GM12878 (cell line): Measurements from ENCODE around the gene AGAP1. TPM values are rescaled to one million over a fixed set of nuclear protein-coding genes. Genes with fewer than 3 reads are reported as not detected.

Experiments
- ATAC-seq: fragments of 200-7000 bp; cut with Tn5 transposase; 3 replicates; pipeline ENCODE4 v1.9.1; 2020; ENCODE audit warnings: mild to moderate bottlenecking, moderate library complexity
- BruUV-seq: library from RNA; stranded (reverse); fragments of 400-500 nt; replicated peaks from 2 replicates; lab custom pipeline; 2021; lab: Mats Ljungman, UMichigan
- CTCF ChIA-PET: fragments of 300-600 bp; sonication (Branson Sonifier 250); formaldehyde crosslinking; extraction: SDS; loops from one replicate; lab custom pipeline; 2021; ENCODE audit warnings: inconsistent platforms; lab: Yijun Ruan, JAX
- POLR2A ChIA-PET: fragments of 350-600 bp; formaldehyde crosslinking; extraction: SDS; loops from one replicate; lab custom pipeline; 2021; ENCODE audit warnings: inconsistent platforms; lab: Charles Lee
- RAD21 ChIA-PET: fragments of 300-600 bp; sonication (Branson Sonifier 250); formaldehyde crosslinking; loops from one replicate; lab custom pipeline; 2023; ENCODE audit warnings: antibody characterized with exemption; ENCODE audit not compliant: unreplicated experiment; lab: Charles Lee
- SMC1A ChIA-PET: fragments of 300-600 bp; sonication (Branson Sonifier 250); formaldehyde crosslinking; loops from one replicate; lab custom pipeline; 2023; ENCODE audit not compliant: unreplicated experiment, uncharacterized antibody; lab: Charles Lee
- DNase-seq: peaks from one replicate; pipeline ENCODE4 v3.0.0-alpha.2; 2011; ENCODE audit warnings: low read depth, low spot score
- FAIRE-seq: peaks from 3 replicates; lab custom pipeline; 2011; peaks lifted over from hg19 to GRCh38; lab: Jason Lieb, UNC
- H2AFZ ChIP-seq: 2 replicates; pipeline ENCODE4 v1.6.0; 2011; ENCODE audit warnings: low read depth, low read length, control low read depth; ENCODE audit not compliant: control insufficient read depth
- H3K27ac ChIP-seq: 2 replicates; pipeline ENCODE4 v1.5.1; 2011; ENCODE audit warnings: control low read depth; ENCODE audit not compliant: control insufficient read depth, insufficient read depth
- H3K27me3 ChIP-seq, 2 experiments: replicated peaks in 1 of 2; 2 replicates each; pipeline versions ENCODE4 v1.6.0 to v1.6.1; 2011; ENCODE audit warnings: low read length in 1 of 2; ENCODE audit not compliant: control insufficient read depth in 2 of 2, insufficient read depth in 2 of 2
- H3K36me3 ChIP-seq, 2 experiments: 2 replicates each; pipeline ENCODE4 v1.5.1; 2011; ENCODE audit warnings: low read length in 1 of 2; ENCODE audit not compliant: control insufficient read depth in 2 of 2, insufficient read depth in 2 of 2
- H3K4me1 ChIP-seq: 2 replicates; pipeline ENCODE4 v1.6.1; 2011; ENCODE audit warnings: mild to moderate bottlenecking, low read length, moderate library complexity, mixed read lengths; ENCODE audit not compliant: control insufficient read depth, insufficient read depth
- H3K4me2 ChIP-seq: 2 replicates; pipeline ENCODE4 v1.6.0; 2011; ENCODE audit warnings: control low read depth; ENCODE audit not compliant: control insufficient read depth, insufficient read depth
- H3K4me3 ChIP-seq: fragments of 200-600 bp; sonication (generic); 2 replicates; pipeline ENCODE4 v1.5.1; 2016
- H3K79me2 ChIP-seq: 2 replicates; pipeline ENCODE4 v1.6.0; 2011; ENCODE audit warnings: low read length; ENCODE audit not compliant: control insufficient read depth, insufficient read depth
- H3K9ac ChIP-seq: 2 replicates; pipeline ENCODE4 v1.8.0; 2011; ENCODE audit warnings: low read length, control low read depth, mixed read lengths; ENCODE audit not compliant: control insufficient read depth, insufficient read depth
- H3K9me3 ChIP-seq: replicated peaks from 3 replicates; pipeline ENCODE4 v1.5.1; 2011; ENCODE audit warnings: mild to moderate bottlenecking, low read length; ENCODE audit not compliant: control insufficient read depth, insufficient read depth
- H4K20me1 ChIP-seq: 2 replicates; pipeline ENCODE4 v1.6.0; 2011; ENCODE audit not compliant: control insufficient read depth, insufficient read depth
- ATF7 ChIP-seq: fragments of 450-650 bp; IDR thresholded peaks from 2 replicates; pipeline ENCODE4 v1.6.1; 2016; ENCODE audit warnings: low read depth, mild to moderate bottlenecking
- CHD2 ChIP-seq: IDR thresholded peaks from 2 replicates; pipeline ENCODE4 v1.6.1; 2011; ENCODE audit warnings: low read depth, low read length, improper control_type of control experiment, borderline replicate concordance
- CREM ChIP-seq: IDR thresholded peaks from 2 replicates; pipeline ENCODE4 v1.6.1; 2014; ENCODE audit warnings: antibody characterized with exemption, low read depth
- CTCF ChIP-seq, 3 experiments: IDR thresholded peaks in 2 of 3; conservative IDR thresholded peaks in 1 of 3; 2 replicates each; pipeline ENCODE4 v1.5.1; 2011; ENCODE audit warnings: low read depth in 3 of 3, low read length in 3 of 3, mild to moderate bottlenecking in 3 of 3, control low read depth in 2 of 3, moderate library complexity in 2 of 3, inconsistent platforms in 1 of 3, mixed read lengths in 1 of 3; ENCODE audit not compliant: control insufficient read depth in 2 of 3, insufficient read depth in 1 of 3; ENCODE audit errors: extremely low read depth in 1 of 3
- E4F1 ChIP-seq: fragments of 450-650 bp; IDR thresholded peaks from 2 replicates; pipeline ENCODE4 v1.6.1; 2018; ENCODE audit warnings: borderline replicate concordance, mild to moderate bottlenecking; ENCODE audit not compliant: partially characterized antibody
- ESRRA ChIP-seq: IDR thresholded peaks from 2 replicates; pipeline ENCODE4 v1.6.1; 2012; ENCODE audit warnings: mild to moderate bottlenecking, low read length, improper control_type of control experiment
- HDGF ChIP-seq: fragments of 450-650 bp; IDR thresholded peaks from 2 replicates; pipeline ENCODE4 v1.6.1; 2016; ENCODE audit warnings: antibody characterized with exemption
- MXI1 ChIP-seq: fragments of 150-350 bp; IDR thresholded peaks from 2 replicates; pipeline ENCODE4 v1.6.1; 2011; ENCODE audit warnings: low read depth, mild to moderate bottlenecking, inconsistent platforms, low read length, improper control_type of control experiment
- NR2C2 ChIP-seq: IDR thresholded peaks from 2 replicates; pipeline ENCODE4 v1.6.1; 2011; ENCODE audit warnings: borderline replicate concordance, low read depth; ENCODE audit not compliant: control insufficient read depth, insufficient read length
- POLR2A ChIP-seq: IDR thresholded peaks from 2 replicates; pipeline ENCODE4 v1.6.1; 2011; ENCODE audit warnings: low read depth, mild to moderate bottlenecking, low read length
- SMAD5 ChIP-seq: IDR thresholded peaks from 2 replicates; pipeline ENCODE4 v1.6.1; 2016; ENCODE audit warnings: antibody characterized with exemption, low read depth
- SREBF1 ChIP-seq: IDR thresholded peaks from 2 replicates; pipeline ENCODE4 v1.6.1; 2012; ENCODE audit warnings: mild to moderate bottlenecking, low read length
- SRF ChIP-seq, 2 experiments: IDR thresholded peaks; 2 replicates each; pipeline ENCODE4 v1.6.1; 2011; ENCODE audit warnings: low read depth in 2 of 2, low read length in 2 of 2, mild to moderate bottlenecking in 1 of 2, moderate library complexity in 1 of 2
- ZBTB40 ChIP-seq: fragments of 450-650 bp; IDR thresholded peaks from 2 replicates; pipeline ENCODE4 v1.6.1; 2016; ENCODE audit warnings: mild to moderate bottlenecking, moderate library complexity, borderline replicate concordance
- ZNF207 ChIP-seq: fragments of 450-650 bp; IDR thresholded peaks from 2 replicates; pipeline ENCODE4 v1.6.1; 2014; ENCODE audit warnings: antibody characterized with exemption, mild to moderate bottlenecking, borderline replicate concordance
- WGBS: methylation state at CpG from one replicate; pipeline ENCODE4 v1.1.6; 2016; ENCODE audit warnings: low lambda C conversion rate; ENCODE audit not compliant: insufficient replicate concordance, insufficient coverage; ENCODE audit errors: missing lambda C conversion rate; 5-methylcytosine and 5-hydroxymethylcytosine counted together
- in situ Hi-C: fragments of 300-500 bp; cut with MboI; formaldehyde crosslinking; loops from 9 replicates; pipeline ENCODE4 v1.14.3; 2018; ENCODE audit warnings: mixed read lengths
- intact Hi-C: fragments of 100-400 bp; cut with micrococcal nuclease; formaldehyde crosslinking; loops from one replicate; pipeline ENCODE4 v1.14.2; 2022; ENCODE audit not compliant: unreplicated experiment
- polyA plus RNA-seq, 11 experiments: library from polyadenylated mRNA; depleted of rRNA in 4 of 11; unstranded in 6 of 11; stranded (reverse) in 5 of 11; fragments of >200 nt; fragmentation: Nextera tagmentation in 4 of 11; fragmentation: Illumina TruSeq in 1 of 11; extraction: Ambion mirVana in 4 of 11; extraction: Trizol in 1 of 11; gene quantifications; 1 replicate in 1 of 11; 2 replicates in 10 of 11; pipeline versions ENCODE4 v1.2.1 to v1.2.3, GENCODE V29; 2011 to 2016; ENCODE audit warnings: inconsistent platforms in 2 of 11, missing spikeins in 2 of 11, low read depth in 1 of 11
- total RNA-seq, 4 experiments: library from RNA; depleted of rRNA in 3 of 4; stranded (reverse); fragments of >200 nt in 3 of 4; fragmentation: Illumina TruSeq in 1 of 4; extraction: Trizol in 1 of 4; gene quantifications; 2 replicates each; pipeline versions ENCODE4 v1.2.1 to v1.2.3, GENCODE V29; 2013 to 2021

The AGAP1 gene
- total and polyA plus RNA-seq, 10 of the 15 experiments (the other 5 are each of a cell fraction or from before 2014, with no cell fraction given): 0.05 to 0.15 (median 0.06) TPM; not detected in 7

- SMC1A ChIA-PET: no interaction called here
- no peak overlapping the region for H2AFZ ChIP-seq
- H4K20me1 ChIP-seq: no peaks in the 10 kb centered on the region
- intact Hi-C loops: no loop called here
- H3K27me3 ChIP-seq: peaks cover 0 to 1% of the 10 kb centered on the region in 2 experiments; a peak in 1 of 4 replicates
- no peaks in the 10 kb centered on the region for H3K4me1 ChIP-seq
- FAIRE-seq: no peak
- no peak for TF ChIP-seq SMAD5
- no peak for TF ChIP-seq ZNF207
- TF ChIP-seq ZBTB40: no peak
- no peak for TF ChIP-seq MXI1
- no peak for TF ChIP-seq ATF7
- TF ChIP-seq CHD2: no peak
- TF ChIP-seq E4F1: no peak
- TF ChIP-seq NR2C2: no peak
- no peak for TF ChIP-seq POLR2A
- no peak for TF ChIP-seq CREM
- no peak for TF ChIP-seq HDGF
- TF ChIP-seq CTCF (IDR thresholded peaks at IDR 0.05 in 2 of 3, conservative IDR thresholded peaks at IDR 0.05 in 1 of 3; ENCODE audit: control insufficient read depth in 2 of 3, extremely low read depth in 1 of 3, insufficient read depth in 1 of 3, low read depth in 3 of 3, low read length in 3 of 3): no peak
- no peak for TF ChIP-seq SREBF1
- no peak for TF ChIP-seq SRF (IDR thresholded peaks at IDR 0.05; ENCODE audit: low read depth in 2 of 2, low read length in 2 of 2)
- no peak for TF ChIP-seq ESRRA
- TF ChIP-seq, all 136 proteins: peak for 0
- in situ Hi-C loops: no loop called here
- WGBS: 18% methylated on average over 4 of the region's 4 CpGs
- DNase-seq (no peak), ATAC-seq (no peak)
- BruUV-seq: no TSS peak
- no peak overlapping the region for H3K4me2 ChIP-seq
- H3K4me3 ChIP-seq: no peak overlapping the region
- RAD21 ChIA-PET: no interaction called here
- POLR2A ChIA-PET: no interaction called here
- CTCF ChIA-PET: no interaction called here
- no peak overlapping the region for H3K27ac ChIP-seq
- no peak overlapping the region for H3K9ac ChIP-seq
- H3K9me3 ChIP-seq: no peaks in the 10 kb centered on the region; the same call in 2 of the 3 replicates
- no peaks in the 10 kb centered on the region for H3K36me3 ChIP-seq
- no peaks in the 10 kb centered on the region for H3K79me2 ChIP-seq
Measured at GRCh38 chr2:236057375-236057774, 563.5 kb downstream of the AGAP1 start.
